WTC11 (cell line): Measurements from ENCODE around the gene RBM15. TPM values are rescaled to one million over a fixed set of nuclear protein-coding genes. Genes with fewer than 3 reads are reported as not detected.

ENCODE experiments used
- ATAC-seq: fragments of 200-7000 bp; cut with Tn5 transposase; 2 replicates; pipeline ENCODE4 v1.10.0; 2021; ENCODE audit warnings: mild to moderate bottlenecking, moderate library complexity
- CTCF ChIA-PET: fragments of 300-600 bp; sonication (Branson Sonifier 250); formaldehyde crosslinking; loops from one replicate; lab custom pipeline; 2021; ENCODE audit warnings: antibody characterized with exemption; lab: Charles Lee
- POLR2A ChIA-PET: fragments of 350-600 bp; sonication (Branson Sonifier 250); formaldehyde crosslinking; loops from one replicate; lab custom pipeline; 2021; ENCODE audit warnings: antibody characterized with exemption; lab: Charles Lee
- DNase-seq: peaks from one replicate; pipeline ENCODE4 v3.0.0; 2021; ENCODE audit warnings: low spot score
- H3K27ac Mint-ChIP-seq: 2 replicates; pipeline ENCODE4 v1.8.0; 2021; ENCODE audit warnings: mixed read lengths
- H3K27me3 Mint-ChIP-seq: 2 replicates; pipeline ENCODE4 v1.8.0; 2021; ENCODE audit warnings: low read depth, mild to moderate bottlenecking, moderate library complexity, mixed read lengths
- H3K36me3 Mint-ChIP-seq: 2 replicates; pipeline ENCODE4 v1.8.0; 2021; ENCODE audit warnings: mixed read lengths
- H3K4me1 Mint-ChIP-seq: 2 replicates; pipeline ENCODE4 v1.8.0; 2022; ENCODE audit warnings: mixed read lengths
- H3K4me3 Mint-ChIP-seq: 2 replicates; pipeline ENCODE4 v1.8.0; 2021; ENCODE audit warnings: mild to moderate bottlenecking, moderate library complexity, mixed read lengths
- H3K9me3 Mint-ChIP-seq: 2 replicates; pipeline ENCODE4 v1.8.0; 2021; ENCODE audit warnings: mixed read lengths
- ATF1 ChIP-seq: sonication (generic); formaldehyde crosslinking; IDR thresholded peaks from 2 replicates; pipeline ENCODE4 v1.8.1; 2023; ENCODE audit warnings: mild to moderate bottlenecking, moderate library complexity, missing genetic modification reagents
- CREM ChIP-seq: sonication (generic); formaldehyde crosslinking; IDR thresholded peaks from 2 replicates; pipeline ENCODE4 v1.8.1; 2022; ENCODE audit warnings: mild to moderate bottlenecking, missing genetic modification reagents, moderate library complexity
- EMX1 ChIP-seq: fragments of 250-450 bp; sonication (Bioruptor Pico); IDR thresholded peaks from 2 replicates; pipeline ENCODE4 v1.8.0; 2021; ENCODE audit warnings: mild to moderate bottlenecking
- ESRRA ChIP-seq: sonication (generic); formaldehyde crosslinking; IDR thresholded peaks from 2 replicates; pipeline ENCODE4 v1.8.1; 2022; ENCODE audit warnings: mild to moderate bottlenecking, missing genetic modification reagents, borderline replicate concordance
- FOXK1 ChIP-seq: sonication (generic); formaldehyde crosslinking; IDR thresholded peaks from 2 replicates; pipeline ENCODE4 v1.8.0; 2022; ENCODE audit warnings: mild to moderate bottlenecking, moderate library complexity, missing genetic modification reagents
- IRF2 ChIP-seq: sonication (generic); formaldehyde crosslinking; IDR thresholded peaks from 2 replicates; pipeline ENCODE4 v1.8.0; 2022; ENCODE audit warnings: low read depth, missing genetic modification reagents, borderline replicate concordance
- KAT7 ChIP-seq: sonication (generic); formaldehyde crosslinking; IDR thresholded peaks from 2 replicates; pipeline ENCODE4 v1.8.1; 2023; ENCODE audit warnings: missing genetic modification reagents, mild to moderate bottlenecking, borderline replicate concordance
- MXD4 ChIP-seq: fragments of 250-450 bp; sonication (Bioruptor Pico); IDR thresholded peaks from 2 replicates; pipeline ENCODE4 v1.8.0; 2021; ENCODE audit warnings: mild to moderate bottlenecking, moderate library complexity, borderline replicate concordance
- MYBL2 ChIP-seq: sonication (generic); formaldehyde crosslinking; IDR thresholded peaks from 2 replicates; pipeline ENCODE4 v1.8.1; 2023; ENCODE audit warnings: mild to moderate bottlenecking, moderate library complexity, missing genetic modification reagents
- NFE2L1 ChIP-seq: sonication (generic); formaldehyde crosslinking; IDR thresholded peaks from 2 replicates; pipeline ENCODE4 v1.8.1; 2023; ENCODE audit warnings: missing genetic modification reagents
- TEAD1 ChIP-seq: sonication (generic); formaldehyde crosslinking; IDR thresholded peaks from 2 replicates; pipeline ENCODE4 v1.8.0; 2022; ENCODE audit warnings: mild to moderate bottlenecking, missing genetic modification reagents
- ZNF317 ChIP-seq: sonication (generic); formaldehyde crosslinking; IDR thresholded peaks from 2 replicates; pipeline ENCODE4 v1.8.1; 2023; ENCODE audit warnings: low read depth, mild to moderate bottlenecking, moderate library complexity, missing genetic modification reagents, borderline replicate concordance
- ZNF396 ChIP-seq: fragments of 250-450 bp; sonication (Bioruptor Pico); IDR thresholded peaks from 2 replicates; pipeline ENCODE4 v1.8.0; 2021; ENCODE audit warnings: mild to moderate bottlenecking, moderate library complexity, borderline replicate concordance
- ZNF416 ChIP-seq: fragments of 250-450 bp; sonication (Bioruptor Pico); IDR thresholded peaks from 2 replicates; pipeline ENCODE4 v1.9.0; 2021; ENCODE audit warnings: mild to moderate bottlenecking, inconsistent platforms
- total RNA-seq: library from RNA; stranded (reverse); gene quantifications from 3 replicates; pipeline ENCODE4 v1.2.3, GENCODE V29; 2021
- TF ChIP-seq, protein P1 (sequence below): sonication (generic); formaldehyde crosslinking; IDR thresholded peaks from 2 replicates; pipeline ENCODE4 v1.8.1; 2023; ENCODE audit warnings: mild to moderate bottlenecking, missing genetic modification reagents
- TF ChIP-seq, protein P2 (sequence below): fragments of 200-600 bp; IDR thresholded peaks from 2 replicates; pipeline ENCODE4 v1.8.0; 2022; ENCODE audit warnings: antibody characterized with exemption
- TF ChIP-seq, protein P3 (sequence below): sonication (generic); formaldehyde crosslinking; IDR thresholded peaks from 2 replicates; pipeline ENCODE4 v1.8.0; 2022; ENCODE audit warnings: mild to moderate bottlenecking, missing genetic modification reagents
- TF ChIP-seq, protein P4 (sequence below): fragments of 250-450 bp; sonication (Bioruptor Pico); IDR thresholded peaks from 2 replicates; pipeline ENCODE4 v1.9.0; 2021; ENCODE audit warnings: mild to moderate bottlenecking
- TF ChIP-seq, protein P5 (sequence below): fragments of 250-450 bp; sonication (Bioruptor Pico); IDR thresholded peaks from 2 replicates; pipeline ENCODE4 v1.9.0; 2021; ENCODE audit warnings: mild to moderate bottlenecking
- TF ChIP-seq, protein P6 (sequence below): sonication (generic); formaldehyde crosslinking; conservative IDR thresholded peaks from 2 replicates; pipeline ENCODE4 v1.8.1; 2023; ENCODE audit warnings: mild to moderate bottlenecking, low read depth, missing genetic modification reagents, moderate library complexity
- TF ChIP-seq, protein P7 (sequence below): sonication (generic); formaldehyde crosslinking; IDR thresholded peaks from 2 replicates; pipeline ENCODE4 v1.8.1; 2023; ENCODE audit warnings: mild to moderate bottlenecking, missing genetic modification reagents

Gene RBM15
- total RNA-seq, 1 experiment from 2014 or later: 50.6 TPM

DNA sequence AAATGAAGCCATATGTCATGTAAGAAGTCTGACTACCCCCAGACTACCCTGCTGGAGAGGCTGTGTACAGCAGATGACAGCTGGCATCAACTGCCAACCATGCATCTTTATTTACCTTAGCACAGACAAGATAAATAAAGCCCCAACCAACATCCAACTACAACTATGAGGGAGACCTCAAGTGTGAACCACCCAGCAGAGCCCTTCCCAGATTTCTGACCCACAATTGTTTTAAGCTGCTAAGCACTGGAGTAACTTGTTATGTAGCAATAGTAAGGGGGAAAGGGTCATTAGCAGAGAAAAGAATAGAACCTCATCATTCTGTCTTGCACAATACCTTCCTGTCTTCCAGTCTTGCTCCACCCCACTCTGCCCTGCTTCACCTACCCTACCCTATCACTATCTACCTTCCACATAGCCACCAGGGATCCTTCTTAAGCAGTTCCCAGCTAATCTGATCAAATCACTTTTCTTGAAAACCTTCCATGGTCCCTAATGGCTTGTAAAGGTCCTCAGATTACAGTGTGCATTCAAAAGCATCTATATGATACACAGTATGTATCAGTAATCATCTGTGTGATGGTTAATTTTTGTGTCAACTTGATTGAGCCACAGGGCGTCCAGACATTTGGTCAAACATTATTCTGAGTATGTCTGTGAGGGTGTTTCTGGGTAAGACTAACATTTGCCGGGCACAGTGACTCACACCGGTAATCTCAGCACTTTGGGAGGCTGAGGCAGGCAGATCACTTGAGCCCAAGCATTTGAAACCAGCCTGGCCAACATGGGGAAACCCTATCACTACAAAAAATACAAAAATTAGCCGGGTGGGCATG is 19.6 kb upstream of the RBM15 start:
- peaks cover 7% of the 10 kb centered on the region for H3K9me3 Mint-ChIP-seq
- POLR2A ChIA-PET: no interaction called here
- no peak overlapping the region for H3K27ac Mint-ChIP-seq
- no peaks in the 10 kb centered on the region for H3K27me3 Mint-ChIP-seq
- no peak for TF ChIP-seq ESRRA (CRISPR knock-in tag)
- TF ChIP-seq, protein P1, sequence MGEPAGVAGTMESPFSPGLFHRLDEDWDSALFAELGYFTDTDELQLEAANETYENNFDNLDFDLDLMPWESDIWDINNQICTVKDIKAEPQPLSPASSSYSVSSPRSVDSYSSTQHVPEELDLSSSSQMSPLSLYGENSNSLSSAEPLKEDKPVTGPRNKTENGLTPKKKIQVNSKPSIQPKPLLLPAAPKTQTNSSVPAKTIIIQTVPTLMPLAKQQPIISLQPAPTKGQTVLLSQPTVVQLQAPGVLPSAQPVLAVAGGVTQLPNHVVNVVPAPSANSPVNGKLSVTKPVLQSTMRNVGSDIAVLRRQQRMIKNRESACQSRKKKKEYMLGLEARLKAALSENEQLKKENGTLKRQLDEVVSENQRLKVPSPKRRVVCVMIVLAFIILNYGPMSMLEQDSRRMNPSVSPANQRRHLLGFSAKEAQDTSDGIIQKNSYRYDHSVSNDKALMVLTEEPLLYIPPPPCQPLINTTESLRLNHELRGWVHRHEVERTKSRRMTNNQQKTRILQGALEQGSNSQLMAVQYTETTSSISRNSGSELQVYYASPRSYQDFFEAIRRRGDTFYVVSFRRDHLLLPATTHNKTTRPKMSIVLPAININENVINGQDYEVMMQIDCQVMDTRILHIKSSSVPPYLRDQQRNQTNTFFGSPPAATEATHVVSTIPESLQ (CRISPR knock-in tag): no peak
- TF ChIP-seq, protein P2, sequence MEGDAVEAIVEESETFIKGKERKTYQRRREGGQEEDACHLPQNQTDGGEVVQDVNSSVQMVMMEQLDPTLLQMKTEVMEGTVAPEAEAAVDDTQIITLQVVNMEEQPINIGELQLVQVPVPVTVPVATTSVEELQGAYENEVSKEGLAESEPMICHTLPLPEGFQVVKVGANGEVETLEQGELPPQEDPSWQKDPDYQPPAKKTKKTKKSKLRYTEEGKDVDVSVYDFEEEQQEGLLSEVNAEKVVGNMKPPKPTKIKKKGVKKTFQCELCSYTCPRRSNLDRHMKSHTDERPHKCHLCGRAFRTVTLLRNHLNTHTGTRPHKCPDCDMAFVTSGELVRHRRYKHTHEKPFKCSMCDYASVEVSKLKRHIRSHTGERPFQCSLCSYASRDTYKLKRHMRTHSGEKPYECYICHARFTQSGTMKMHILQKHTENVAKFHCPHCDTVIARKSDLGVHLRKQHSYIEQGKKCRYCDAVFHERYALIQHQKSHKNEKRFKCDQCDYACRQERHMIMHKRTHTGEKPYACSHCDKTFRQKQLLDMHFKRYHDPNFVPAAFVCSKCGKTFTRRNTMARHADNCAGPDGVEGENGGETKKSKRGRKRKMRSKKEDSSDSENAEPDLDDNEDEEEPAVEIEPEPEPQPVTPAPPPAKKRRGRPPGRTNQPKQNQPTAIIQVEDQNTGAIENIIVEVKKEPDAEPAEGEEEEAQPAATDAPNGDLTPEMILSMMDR: no peak
- TF ChIP-seq, protein P3, sequence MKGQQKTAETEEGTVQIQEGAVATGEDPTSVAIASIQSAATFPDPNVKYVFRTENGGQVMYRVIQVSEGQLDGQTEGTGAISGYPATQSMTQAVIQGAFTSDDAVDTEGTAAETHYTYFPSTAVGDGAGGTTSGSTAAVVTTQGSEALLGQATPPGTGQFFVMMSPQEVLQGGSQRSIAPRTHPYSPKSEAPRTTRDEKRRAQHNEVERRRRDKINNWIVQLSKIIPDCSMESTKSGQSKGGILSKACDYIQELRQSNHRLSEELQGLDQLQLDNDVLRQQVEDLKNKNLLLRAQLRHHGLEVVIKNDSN (CRISPR knock-in tag): no peak
- no peak for TF ChIP-seq NFE2L1 (CRISPR knock-in tag)
- TF ChIP-seq FOXK1 (CRISPR knock-in tag): no peak
- TF ChIP-seq TEAD1 (CRISPR knock-in tag): no peak
- TF ChIP-seq EMX1: no peak
- TF ChIP-seq ZNF317: no peak
- no peak for DNase-seq
- no peak for ATAC-seq
- CTCF ChIA-PET: interaction anchor here (0.7 to 3.3 kb wide), 3 partner anchors 19 to 123 kb away, joined by 3 to 21 read pairs (median 4); no protein-coding TSS in a partner anchor
- H3K4me1 Mint-ChIP-seq: no peaks in the 10 kb centered on the region
- no peaks in the 10 kb centered on the region for H3K36me3 Mint-ChIP-seq
- H3K4me3 Mint-ChIP-seq: no peak overlapping the region

DNA sequence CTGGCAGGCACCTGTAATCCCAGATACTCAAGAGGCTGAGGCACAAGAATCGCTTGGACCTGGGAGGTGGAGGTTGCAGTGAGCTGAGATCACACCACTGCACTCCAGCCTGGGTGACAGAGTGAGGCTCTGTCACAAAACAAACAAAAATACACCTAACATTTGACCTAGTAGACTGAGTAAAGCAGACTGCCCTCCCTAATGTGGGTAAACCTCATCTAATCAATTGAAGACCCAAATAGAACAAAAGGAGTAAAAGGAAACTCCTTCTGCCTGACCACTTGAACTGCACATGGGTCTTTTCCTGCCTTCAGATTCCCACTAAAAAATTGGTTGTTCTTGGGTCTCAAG is 19.0 kb upstream of the RBM15 start:
- ATAC-seq (no peak), DNase-seq (no peak)
- ChIA-PET POLR2A (no interaction called here), CTCF (interaction anchor here (3.3 kb wide), 1 partner anchor 123 kb away, joined by 21 read pairs; no protein-coding TSS in a partner anchor)
- Mint-ChIP-seq H3K4me1 (no peaks in the 10 kb centered on the region), H3K27ac (no peak overlapping the region), H3K9me3 (peaks cover 7% of the 10 kb centered on the region), H3K36me3 (no peaks in the 10 kb centered on the region), H3K27me3 (no peaks in the 10 kb centered on the region), H3K4me3 (no peak overlapping the region)
- TF ChIP-seq, protein P4, sequence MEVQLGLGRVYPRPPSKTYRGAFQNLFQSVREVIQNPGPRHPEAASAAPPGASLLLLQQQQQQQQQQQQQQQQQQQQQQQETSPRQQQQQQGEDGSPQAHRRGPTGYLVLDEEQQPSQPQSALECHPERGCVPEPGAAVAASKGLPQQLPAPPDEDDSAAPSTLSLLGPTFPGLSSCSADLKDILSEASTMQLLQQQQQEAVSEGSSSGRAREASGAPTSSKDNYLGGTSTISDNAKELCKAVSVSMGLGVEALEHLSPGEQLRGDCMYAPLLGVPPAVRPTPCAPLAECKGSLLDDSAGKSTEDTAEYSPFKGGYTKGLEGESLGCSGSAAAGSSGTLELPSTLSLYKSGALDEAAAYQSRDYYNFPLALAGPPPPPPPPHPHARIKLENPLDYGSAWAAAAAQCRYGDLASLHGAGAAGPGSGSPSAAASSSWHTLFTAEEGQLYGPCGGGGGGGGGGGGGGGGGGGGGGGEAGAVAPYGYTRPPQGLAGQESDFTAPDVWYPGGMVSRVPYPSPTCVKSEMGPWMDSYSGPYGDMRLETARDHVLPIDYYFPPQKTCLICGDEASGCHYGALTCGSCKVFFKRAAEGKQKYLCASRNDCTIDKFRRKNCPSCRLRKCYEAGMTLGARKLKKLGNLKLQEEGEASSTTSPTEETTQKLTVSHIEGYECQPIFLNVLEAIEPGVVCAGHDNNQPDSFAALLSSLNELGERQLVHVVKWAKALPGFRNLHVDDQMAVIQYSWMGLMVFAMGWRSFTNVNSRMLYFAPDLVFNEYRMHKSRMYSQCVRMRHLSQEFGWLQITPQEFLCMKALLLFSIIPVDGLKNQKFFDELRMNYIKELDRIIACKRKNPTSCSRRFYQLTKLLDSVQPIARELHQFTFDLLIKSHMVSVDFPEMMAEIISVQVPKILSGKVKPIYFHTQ (CRISPR knock-in tag): no peak
- TF ChIP-seq KAT7 (CRISPR knock-in tag) (no peak), ZNF396 (CRISPR knock-in tag) (no peak), ATF1 (CRISPR knock-in tag) (no peak), EMX1 (no peak), IRF2 (no peak), TEAD1 (CRISPR knock-in tag) (no peak), CREM (CRISPR knock-in tag) (no peak), MYBL2 (CRISPR knock-in tag) (no peak), ZNF416 (CRISPR knock-in tag) (no peak), MXD4 (no peak)
- TF ChIP-seq, protein P3 (CRISPR knock-in tag): no peak
- TF ChIP-seq, protein P5, sequence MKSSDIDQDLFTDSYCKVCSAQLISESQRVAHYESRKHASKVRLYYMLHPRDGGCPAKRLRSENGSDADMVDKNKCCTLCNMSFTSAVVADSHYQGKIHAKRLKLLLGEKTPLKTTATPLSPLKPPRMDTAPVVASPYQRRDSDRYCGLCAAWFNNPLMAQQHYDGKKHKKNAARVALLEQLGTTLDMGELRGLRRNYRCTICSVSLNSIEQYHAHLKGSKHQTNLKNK: no peak
- TF ChIP-seq, protein P6, sequence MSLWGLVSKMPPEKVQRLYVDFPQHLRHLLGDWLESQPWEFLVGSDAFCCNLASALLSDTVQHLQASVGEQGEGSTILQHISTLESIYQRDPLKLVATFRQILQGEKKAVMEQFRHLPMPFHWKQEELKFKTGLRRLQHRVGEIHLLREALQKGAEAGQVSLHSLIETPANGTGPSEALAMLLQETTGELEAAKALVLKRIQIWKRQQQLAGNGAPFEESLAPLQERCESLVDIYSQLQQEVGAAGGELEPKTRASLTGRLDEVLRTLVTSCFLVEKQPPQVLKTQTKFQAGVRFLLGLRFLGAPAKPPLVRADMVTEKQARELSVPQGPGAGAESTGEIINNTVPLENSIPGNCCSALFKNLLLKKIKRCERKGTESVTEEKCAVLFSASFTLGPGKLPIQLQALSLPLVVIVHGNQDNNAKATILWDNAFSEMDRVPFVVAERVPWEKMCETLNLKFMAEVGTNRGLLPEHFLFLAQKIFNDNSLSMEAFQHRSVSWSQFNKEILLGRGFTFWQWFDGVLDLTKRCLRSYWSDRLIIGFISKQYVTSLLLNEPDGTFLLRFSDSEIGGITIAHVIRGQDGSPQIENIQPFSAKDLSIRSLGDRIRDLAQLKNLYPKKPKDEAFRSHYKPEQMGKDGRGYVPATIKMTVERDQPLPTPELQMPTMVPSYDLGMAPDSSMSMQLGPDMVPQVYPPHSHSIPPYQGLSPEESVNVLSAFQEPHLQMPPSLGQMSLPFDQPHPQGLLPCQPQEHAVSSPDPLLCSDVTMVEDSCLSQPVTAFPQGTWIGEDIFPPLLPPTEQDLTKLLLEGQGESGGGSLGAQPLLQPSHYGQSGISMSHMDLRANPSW (CRISPR knock-in tag): no peak
- TF ChIP-seq, protein P7, sequence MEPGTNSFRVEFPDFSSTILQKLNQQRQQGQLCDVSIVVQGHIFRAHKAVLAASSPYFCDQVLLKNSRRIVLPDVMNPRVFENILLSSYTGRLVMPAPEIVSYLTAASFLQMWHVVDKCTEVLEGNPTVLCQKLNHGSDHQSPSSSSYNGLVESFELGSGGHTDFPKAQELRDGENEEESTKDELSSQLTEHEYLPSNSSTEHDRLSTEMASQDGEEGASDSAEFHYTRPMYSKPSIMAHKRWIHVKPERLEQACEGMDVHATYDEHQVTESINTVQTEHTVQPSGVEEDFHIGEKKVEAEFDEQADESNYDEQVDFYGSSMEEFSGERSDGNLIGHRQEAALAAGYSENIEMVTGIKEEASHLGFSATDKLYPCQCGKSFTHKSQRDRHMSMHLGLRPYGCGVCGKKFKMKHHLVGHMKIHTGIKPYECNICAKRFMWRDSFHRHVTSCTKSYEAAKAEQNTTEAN (CRISPR knock-in tag): no peak
